Fibroblast of upper back skin (primary cell): ENCODE measurements around the gene GAPDHS.
A peak's percentile ranks its signal among the peaks of the same experiment; 100 is the strongest.

Experiments used
- DNase-seq: peaks from one replicate; pipeline ENCODE4 v3.0.0-alpha.2; 2013

Gene GAPDHS

DNA sequence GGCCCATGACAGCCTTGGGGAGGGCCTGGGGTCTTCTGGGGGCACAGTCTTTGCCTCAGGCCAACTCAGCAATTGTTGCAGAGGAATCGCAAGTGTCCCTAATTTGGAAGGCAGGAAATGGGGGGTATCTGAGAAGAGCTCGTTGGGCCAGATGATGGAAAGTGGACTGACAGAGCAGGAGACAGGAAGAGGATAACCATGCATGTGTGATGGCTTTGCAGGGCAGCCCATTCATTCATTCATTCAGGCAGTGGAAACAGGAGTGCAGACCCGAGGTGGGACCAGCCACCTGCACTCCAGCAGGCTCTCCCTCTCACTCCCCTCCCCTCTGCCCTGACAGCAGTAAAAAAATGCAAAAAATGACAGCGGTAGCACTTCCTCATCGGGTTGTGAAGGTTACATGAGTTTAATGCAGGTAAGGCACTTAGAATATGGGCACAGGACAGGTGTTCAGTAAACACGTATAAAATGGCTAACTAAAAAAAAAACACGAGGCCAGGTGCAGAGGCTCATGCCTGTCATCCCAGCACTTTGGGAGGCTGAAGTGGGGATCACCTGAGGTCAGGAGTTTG is 7.2 kb downstream of the GAPDHS start:
- no peak for DNase-seq

DNA sequence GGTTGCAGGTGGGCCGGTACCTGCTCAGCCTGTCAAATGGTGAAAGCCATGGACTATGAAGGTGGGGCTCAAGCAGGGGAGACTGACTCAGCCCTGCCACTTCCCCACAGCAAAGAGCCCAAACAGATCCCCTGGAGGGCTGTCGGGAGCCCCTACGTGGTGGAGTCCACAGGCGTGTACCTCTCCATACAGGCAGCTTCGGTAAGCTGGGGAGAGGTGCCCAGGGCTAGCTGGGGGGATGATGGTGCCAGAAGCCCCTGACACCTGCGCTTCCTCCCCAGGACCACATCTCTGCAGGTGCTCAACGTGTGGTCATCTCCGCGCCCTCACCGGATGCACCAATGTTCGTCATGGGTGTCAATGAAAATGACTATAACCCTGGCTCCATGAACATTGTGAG is 9.0 kb downstream of the GAPDHS start:
- DNase-seq: no peak

DNA sequence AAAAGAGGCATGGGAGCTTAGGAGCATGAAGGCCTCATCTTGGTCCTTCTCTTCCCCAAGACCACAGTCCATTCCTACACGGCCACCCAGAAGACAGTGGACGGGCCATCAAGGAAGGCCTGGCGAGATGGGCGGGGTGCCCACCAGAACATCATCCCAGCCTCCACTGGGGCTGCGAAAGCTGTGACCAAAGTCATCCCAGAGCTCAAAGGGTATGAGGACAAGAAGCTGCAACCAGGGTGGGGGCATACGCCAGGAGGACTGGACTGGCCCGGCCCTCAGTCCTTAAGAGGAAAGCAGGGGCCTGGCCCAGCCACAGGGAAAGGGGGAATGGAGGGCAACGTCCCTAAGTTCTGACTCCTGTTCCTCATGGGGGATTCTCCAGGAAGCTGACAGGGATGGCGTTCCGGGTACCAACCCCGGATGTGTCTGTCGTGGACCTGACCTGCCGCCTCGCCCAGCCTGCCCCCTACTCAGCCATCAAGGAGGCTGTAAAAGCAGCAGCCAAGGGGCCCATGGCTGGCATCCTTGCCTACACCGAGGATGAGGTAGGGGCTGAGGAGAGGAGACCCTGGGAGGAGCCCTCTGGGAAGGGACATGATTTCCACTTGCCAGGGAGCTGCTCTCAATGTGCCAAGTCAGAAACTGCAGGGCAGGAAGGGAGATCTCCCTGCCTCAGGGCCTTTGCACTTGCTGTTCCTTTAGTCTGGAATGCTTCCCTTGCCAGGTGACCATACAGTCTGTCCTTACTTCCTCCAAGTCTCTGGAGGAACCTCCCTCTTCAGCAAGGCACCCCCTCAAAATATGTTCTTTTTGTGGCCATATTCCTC is 10.2 kb downstream of the GAPDHS start:
- DNase-seq: no peak

DNA sequence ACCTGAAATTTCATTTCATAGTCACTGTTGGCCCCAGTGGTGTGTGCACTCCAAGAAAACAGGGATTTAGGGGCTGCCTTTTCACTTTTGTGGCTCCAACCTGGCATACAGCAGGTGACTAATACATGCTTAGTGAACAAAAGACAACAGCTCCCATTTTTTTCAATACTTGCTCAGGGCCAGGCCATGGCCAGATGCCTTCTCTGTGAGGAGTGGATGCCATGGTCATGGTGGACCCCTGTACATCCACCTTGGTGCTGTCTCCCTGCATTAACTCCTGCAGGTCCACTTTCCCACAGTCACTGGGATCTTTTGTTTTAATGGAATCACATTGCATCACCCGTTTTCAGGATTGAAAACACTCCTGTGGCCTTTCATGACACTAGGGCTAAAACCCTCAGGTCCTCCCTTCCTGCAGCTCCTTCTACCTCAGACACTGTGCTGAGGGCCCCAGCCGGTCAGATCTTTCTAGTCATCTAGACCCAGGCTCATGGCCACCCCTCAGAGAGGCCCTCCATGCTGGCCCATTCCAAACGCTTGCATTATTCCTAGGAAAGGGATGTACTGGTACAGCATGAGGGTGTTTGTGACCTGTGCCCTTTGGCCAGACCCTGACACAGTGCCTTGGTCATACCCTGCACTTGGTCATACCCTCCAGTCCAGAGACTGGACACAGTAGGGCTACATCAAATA is 11.0 kb downstream of the GAPDHS start:
- no peak for DNase-seq

DNA sequence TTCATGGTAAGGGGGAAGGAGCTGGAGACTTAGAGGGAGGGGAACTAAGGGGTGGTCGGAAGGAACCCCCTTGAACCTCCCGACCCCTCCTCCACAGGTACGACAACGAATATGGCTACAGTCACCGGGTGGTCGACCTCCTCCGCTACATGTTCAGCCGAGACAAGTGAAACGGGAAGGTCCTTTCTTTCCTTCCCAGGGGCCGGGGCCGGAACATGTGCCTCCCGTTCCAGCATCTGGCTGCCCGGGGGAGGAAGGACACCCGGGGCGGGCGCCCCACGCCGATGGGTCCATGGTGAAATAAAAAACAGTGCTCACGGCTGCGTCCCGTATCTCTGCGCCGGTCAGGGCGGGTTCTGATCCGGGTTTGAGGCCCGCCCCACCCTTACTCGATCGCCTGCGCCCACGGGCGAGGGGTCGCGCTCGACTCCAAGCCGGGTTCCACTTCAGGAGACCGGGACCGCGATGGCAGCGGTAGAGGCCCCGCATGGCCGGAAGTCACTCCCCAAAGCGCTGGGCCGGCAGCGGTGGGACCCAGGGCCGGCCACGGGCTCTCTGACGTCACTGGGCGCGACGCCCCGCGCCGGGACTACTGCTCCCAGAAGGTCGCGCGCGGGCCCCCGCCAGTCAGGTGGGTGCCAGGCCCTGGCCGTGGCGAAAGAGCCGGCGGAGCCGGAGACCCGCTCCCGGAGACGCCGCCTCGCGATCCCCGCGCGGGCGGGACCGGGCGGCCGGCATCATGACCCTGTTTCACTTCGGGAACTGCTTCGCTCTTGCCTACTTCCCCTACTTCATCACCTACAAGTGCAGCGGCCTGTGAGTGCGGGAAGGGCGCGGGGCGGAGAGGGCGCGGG is 12.0 kb downstream of the GAPDHS start, which contains the start of gene TMEM147:
Gene TMEM147, plus strand, starts transcription at position 626 of the 854 bp plus-strand sequence. Its CDS starts 114 bp downstream, at position 740.
- DNase-seq: peak; percentile 85

DNA sequence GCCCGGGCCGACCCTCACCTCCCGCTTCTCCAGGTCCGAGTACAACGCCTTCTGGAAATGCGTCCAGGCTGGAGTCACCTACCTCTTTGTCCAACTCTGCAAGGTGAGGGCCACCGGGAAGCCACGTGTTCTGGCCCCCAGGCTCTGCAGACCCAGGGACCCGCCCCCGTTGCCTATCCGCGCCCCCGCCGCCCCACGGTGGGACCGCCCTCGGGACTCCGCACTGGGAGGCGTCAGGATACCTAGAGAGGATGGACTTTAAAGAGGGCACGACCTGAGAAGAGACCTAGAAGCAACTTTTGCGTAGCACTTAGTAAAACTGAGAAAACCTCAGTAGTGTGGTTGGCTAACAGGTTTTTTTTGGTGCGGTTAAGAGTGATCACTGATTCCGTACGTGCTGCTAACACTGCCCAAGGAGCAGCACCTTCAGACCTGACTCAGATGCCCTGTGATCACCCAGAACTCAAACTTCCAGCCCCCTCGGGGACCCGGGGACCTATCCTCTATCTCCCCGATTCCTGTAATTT is 12.7 kb downstream of the GAPDHS start:
- DNase-seq: no peak

DNA sequence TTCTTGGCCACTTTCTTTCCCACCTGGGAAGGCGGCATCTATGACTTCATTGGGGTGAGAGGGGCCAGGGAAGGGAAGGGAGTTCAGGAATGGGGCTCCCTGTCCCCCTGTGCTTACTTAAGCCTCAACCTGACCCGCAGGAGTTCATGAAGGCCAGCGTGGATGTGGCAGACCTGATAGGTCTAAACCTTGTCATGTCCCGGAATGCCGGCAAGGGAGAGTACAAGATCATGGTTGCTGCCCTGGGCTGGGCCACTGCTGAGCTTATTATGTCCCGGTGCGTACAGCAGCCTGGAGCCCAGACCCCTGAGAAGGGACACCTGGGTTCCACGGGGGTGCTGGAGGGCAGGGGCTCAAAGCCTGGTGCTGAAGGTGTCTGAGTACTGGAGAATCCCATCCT is 13.3 kb downstream of the GAPDHS start:
- no peak for DNase-seq

DNA sequence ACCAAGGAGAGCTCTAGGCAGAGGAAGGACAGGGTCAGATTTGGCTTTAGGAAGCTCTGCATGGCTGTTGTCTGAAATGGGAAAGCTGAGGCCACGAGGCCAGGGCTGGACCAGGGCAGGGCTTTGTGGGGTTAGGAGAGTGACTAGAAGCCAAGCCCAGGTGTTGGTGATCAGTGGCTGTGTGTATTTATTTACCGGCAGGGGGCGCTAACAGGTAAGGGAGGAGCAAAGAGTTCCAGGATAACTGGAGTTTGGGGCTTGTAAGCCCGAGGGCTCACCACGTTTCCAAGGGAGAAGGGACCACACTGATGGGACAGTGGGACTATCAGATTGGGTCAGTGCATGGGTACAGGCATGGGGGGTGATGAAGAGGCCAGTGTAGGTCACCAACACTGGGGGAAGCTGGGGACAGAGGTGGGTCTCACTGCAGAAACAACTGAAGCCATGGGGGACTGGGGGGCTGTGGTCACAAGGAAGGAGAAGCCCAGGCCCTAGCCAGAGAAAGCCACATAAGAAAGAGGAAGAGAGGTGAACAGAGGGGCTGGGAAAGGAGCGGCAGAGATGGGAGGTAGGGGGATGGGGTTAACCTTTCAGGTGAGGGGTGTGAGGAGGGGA is 16.0 kb downstream of the GAPDHS start:
- DNase-seq: peak; percentile 71

DNA sequence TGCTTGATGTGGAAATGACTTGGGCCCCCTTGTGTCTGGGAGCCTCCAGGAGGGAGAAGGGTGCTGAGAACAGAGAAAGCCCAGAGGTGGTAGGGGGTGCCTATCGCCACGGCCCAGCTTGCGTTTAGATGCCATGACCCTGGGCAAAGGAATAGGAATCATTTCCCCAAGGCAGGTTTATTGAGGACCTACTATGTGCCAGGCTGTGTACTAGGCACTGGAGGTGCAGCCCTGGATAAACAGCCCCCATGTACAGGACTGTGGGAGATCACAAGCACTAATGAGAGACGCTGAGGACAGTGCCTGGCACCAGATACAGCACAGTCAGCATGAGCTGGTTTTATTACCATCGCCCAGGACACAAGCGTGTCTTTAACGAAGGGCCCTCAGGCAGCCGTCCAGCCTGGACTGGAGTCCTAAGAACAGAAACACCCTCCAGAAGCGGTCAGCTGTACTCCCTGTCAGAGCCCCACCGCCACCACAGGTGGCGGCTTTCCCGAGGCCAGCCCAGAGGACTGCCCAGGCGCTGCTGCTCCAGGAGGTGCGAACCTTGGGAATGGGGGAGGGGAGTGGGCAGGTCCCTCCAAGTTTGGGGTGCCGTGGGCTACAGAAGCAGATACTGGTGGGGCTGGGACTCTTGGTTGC is 16.7 kb downstream of the GAPDHS start:
- DNase-seq: no peak

DNA sequence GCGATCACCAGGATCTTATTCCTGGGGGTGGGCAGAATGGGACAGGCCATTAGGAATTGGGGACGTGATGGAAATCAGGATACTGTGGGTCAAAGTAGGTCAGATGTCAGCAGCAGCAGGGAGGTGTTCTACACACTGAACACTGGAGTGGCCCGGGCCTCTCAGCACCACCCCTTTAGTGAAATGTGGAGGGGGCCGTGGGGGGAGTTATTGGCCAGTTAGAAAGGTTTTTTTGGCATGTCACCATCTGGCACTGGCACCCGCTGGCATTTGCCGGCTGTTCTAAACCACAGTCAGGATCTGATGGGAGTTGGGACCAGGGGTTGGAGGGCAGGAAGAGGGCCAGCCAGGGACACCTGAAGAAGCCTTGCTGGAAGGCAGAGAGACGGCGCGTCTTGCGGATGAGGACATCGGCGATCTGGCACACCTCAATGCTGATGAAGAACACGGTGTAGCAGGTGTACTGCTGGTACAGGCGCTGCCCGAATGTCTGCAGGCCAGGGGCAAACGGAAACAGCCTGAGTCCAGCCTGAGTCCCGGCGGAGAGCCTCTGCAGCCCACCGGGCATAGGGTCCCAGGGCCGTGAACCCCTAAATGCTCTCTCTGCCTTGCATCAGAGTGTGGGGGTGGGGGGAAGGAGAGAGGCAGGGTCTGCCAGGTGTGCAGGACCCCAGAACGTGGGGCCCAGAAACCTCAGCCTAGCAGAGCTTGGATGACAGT is 18.0 kb downstream of the GAPDHS start:
- DNase-seq: no peak

DNA sequence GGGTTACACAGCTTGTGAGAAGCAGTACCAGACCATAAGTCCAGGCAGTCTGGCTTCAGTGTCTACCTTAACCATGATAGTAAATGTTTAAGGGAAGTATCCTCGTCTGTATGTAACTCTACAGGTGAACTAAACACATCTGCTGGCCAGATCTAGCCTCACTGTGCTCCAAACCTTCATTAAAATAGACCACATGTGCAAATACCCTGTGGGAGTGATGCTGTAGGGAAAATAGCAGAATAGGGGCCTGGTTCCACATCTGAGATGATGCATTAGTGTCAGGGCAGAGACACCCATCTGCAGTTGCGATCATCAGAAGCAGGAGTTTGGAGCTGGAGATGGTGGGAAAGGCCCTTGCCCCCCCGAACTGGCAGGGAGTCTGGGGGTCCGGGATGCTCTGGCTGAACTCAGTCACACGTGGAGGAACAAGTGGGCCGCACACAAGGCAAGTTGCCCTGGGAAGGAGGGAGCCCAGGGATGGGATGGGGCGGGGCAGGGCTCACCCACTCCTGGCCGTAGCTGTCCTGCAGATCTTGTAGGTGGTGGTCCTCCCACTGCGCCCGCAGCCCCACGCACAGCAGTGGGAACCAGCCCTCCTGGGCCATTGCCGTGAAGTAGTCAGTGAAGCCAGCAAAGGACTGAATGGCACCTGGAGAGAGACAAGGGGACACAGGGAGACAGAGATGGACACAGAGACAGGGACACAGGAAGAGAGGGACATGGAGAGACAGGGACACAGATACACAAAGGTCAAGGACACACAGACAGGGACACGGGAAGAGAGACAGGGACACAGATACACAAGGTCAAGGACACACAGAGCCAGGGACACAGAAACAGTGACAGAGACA is 19.5 kb downstream of the GAPDHS start:
- DNase-seq: no peak

DNA sequence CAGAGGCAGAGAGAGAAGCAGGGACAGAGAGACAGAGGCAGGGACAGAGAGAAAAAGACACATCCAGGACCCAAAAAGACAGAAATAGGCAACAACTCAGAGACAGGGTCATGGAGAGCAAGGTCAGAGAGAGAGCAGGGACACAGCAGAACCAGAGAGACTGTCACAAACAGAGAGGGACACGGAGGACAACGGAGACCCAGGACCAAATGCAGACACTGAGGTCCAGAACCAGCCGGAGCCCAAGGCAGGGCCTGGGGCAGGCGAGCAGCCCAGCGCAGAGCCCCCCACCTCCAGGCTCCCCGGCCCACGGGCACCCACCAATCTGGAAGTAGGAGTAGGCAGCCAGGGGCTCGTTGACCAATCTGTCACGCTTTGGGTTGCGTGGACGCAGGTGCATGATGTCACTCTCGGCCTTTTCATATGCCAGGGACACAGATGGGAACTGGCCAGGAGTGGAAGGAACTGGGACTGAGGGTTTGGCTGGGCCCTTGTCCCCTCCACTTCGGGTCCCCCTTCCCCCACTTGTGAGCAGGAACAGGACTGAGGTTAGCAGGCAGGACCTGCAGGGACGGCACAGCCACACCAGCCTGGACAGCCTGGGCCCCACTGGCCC is 20.2 kb downstream of the GAPDHS start:
- DNase-seq: no peak

DNA sequence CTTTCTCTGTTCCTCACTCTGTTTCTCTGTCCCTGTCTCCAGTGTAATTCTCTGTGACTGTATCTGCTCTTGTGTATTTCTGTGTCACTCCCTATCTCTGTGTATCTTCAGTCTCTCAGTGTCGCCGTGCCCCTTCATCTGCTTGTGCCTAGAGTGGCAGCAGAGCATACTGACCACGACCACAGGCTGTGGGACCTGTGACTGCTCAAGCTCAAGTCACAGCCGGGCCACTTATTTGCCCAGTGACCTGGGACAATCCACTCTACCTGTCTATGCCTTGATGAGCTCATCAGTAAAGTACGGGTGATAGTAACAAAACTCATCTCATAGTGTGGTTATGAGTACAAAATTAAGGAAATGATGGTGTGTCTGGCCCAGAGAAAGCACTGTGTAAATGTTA is 20.8 kb downstream of the GAPDHS start:
- DNase-seq: no peak

DNA sequence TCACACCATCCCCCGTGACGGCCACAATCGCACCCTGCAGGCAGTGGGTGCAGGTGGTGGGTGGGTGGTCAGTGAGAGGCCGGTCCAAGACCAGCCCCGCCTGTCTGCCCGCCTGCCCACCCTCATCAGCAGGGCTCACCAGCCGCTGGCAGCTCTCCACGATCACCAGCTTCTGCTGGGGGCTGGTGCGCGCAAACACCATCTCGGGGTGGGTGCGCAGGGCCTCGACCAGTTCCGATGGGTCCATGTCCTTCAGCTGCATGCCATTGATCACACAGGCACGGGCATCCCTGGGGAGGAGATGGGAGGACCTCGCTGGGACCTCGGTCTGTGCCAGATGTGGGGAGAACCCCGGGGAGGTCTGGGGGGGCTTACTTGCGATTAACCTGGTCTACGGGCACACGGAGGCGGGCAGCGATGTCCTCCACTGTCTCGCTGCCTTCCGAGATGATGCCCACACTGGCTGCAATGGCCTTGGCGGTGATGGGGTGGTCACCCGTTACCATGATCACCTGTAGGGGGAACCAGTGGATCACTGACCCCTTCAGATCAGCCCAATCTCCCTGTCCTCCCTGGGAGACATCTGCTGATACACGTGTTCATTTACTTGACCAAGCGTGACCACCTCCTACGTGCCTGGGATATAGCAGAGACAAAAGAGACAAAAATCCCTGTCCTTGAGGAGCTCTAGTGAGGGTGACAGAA is 22.2 kb downstream of the GAPDHS start:
- peak; percentile 17 for DNase-seq

DNA sequence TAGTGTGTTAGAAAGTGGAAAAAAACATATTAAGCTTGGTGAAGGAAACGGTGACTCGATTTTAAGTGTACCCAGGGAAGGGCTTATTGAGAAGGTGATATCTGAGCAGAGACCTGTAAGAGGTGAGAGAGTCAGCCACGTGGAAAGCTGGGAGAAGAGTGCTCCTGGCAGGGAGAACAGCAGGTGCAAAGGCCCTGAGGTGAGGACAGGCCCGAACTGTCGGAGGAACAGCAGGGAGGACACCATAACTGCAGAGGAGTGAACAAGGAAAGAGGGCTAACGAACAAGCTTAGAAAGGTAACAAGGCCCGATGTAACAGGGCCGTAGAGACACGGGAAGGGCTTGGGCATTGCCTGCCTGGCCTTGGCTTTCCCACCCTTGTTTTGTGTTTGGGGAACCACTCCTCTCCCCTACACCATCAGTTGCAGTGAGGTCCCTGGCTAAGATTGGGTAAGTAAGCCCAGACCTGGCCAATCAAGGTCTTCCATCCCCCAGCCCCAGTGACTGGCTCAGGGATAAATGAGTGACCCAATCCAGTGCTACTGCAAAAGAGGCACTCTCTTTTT is 22.9 kb downstream of the GAPDHS start:
- DNase-seq: no peak

DNA sequence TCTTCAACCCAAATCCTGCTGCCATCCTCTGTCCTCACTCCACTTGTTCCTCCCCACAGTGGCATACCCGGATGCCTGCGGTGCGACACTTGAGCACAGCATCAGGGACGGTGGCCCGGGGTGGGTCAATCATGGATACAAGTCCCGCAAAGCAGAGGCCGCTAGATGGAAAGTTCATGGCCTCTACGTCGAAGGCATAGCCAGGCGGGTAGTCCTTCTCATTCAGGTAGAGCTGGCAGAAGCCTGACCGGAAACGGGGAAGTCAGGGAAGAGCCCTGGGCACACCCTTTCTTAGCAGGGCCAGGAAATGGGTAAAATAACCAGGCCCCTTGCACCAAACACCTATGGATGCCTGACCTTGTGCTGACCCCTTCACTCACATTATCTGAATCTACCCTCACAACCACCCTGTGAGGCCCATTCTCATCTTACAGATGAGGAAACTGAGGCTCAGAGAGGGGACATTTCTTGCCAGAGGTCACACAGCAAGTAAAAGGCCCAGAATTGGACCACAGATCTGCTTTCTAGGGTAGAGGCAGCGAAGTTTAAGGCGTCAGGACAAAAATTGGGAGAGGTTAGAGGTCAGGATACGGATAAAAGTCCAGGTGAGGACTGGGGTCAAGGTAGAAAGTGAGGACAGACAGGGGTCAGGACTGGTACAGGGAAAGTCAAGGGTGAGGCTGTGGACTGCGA is 23.7 kb downstream of the GAPDHS start:
- no peak for DNase-seq

DNA sequence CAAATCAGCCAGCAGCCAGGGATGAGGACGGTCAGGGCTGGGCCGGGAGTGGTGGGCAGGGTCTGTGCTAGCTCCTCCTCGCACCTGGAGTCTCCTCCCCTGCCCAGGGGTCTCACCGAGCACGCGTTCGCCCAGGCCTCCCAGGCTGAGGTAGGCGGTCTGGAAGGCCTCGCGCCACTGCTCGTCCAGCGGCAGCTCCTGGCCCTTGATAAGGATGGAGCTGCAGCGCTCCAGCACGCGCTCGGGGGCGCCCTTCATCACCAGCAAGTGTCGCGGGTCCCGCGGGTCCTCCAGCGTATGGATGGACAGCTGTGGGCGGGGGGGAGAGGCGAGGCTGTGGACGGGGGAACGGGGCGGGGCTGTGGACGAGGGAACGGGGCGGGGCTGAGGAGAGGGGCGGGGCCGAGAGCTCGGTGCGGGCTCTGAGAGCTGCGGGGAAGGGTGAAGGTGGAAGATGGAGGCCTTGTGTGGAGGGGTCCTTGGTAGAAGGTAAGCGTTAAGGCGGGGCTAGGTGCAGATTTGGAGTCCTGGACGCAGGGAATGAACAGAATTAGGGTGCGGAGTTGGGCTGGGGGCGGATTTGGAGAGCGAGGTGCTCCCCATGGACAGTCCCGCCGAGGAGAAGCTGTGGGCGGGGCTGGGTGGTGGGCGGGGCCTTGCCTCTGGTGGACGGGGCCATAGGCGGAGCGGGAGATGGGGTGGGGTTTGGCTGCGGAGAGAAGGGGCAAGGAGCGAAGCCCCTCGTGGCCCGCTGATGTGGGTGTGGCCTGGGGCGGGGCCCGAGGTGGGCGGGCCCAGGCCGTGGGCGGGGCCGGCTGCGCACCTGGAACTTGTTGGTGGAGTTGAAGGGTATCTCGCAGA is 24.5 kb downstream of the GAPDHS start:
- DNase-seq: peak; percentile 39
